IgD-negative memory B cell (primary cell): ENCODE measurements around the gene COL5A3. TPM values are rescaled to one million over a fixed set of nuclear protein-coding genes. Genes with fewer than 3 reads are reported as not detected.
"Not testable (repeated sequence)": the region's sequence is repeated elsewhere in the genome, so short reads cannot be mapped to it uniquely, and the experiment has no call there.

Experiments used
- H3K27ac Mint-ChIP-seq, 3 donors: one replicate each; pipeline ENCODE4 v1.8.0; 2020 to 2022; ENCODE audit warnings: mild to moderate bottlenecking in 3 of 3, mixed read lengths in 3 of 3, moderate library complexity in 1 of 3
- H3K27me3 Mint-ChIP-seq: one replicate; pipeline ENCODE4 v1.8.0; 2021; ENCODE audit warnings: mixed read lengths
- H3K36me3 Mint-ChIP-seq: one replicate; pipeline ENCODE4 v1.8.0; 2020; ENCODE audit warnings: mild to moderate bottlenecking, mixed read lengths
- H3K4me1 Mint-ChIP-seq, 3 donors: one replicate each; pipeline ENCODE4 v1.8.0; 2020 to 2022; ENCODE audit warnings: mixed read lengths in 3 of 3, mild to moderate bottlenecking in 1 of 3
- H3K4me3 Mint-ChIP-seq, 4 donors: one replicate each; pipeline ENCODE4 v1.8.0; 2020 to 2022; ENCODE audit warnings: mild to moderate bottlenecking in 4 of 4, mixed read lengths in 4 of 4, moderate library complexity in 3 of 4
- H3K9me3 Mint-ChIP-seq, 3 donors: one replicate each; pipeline ENCODE4 v1.8.0; 2020 to 2021; ENCODE audit warnings: mixed read lengths in 3 of 3, mild to moderate bottlenecking in 1 of 3
- polyA plus RNA-seq: library from polyadenylated mRNA; unstranded; fragments of 300-500 nt; fragmentation: Illumina TruSeq; gene quantifications from one replicate; pipeline ENCODE4 v1.2.3, GENCODE V29; 2021

Gene COL5A3
- polyA plus RNA-seq, 1 donor from 2014 or later, result not detected

DNA sequence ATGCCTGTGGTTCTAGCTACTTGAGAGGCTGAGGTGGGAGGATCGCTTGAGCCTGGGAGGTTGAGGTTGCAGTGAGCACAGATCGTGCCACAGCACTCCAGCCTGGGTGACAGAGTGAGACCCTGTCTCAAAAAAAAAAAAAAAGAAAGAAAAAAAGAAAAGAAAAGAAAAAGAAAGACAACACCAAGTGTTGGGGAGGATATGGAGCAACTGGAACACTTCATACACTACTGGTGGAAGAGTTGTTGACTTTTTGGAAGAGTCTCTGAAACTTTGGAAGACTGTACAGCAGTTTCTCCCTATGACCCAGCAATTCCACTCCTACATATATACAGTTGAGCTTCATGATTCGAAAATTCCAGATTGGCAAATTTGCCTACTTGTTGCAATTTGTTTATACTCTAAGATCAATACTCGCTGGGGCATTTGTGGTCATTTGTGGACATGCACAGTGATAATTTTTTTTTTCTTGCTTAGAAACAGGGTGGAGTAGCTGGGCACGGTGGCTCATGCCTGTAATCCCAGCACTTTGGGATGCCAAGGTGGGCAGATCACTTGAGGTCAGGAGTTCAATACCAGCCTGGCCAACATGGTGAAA is 87.4 kb downstream of the COL5A3 start:
- H3K9me3 Mint-ChIP-seq, H3K36me3 Mint-ChIP-seq, H3K27ac Mint-ChIP-seq, H3K4me3 Mint-ChIP-seq, H3K4me1 Mint-ChIP-seq: not testable (repeated sequence)
- H3K27me3 Mint-ChIP-seq, result peaks cover 27% of the 10 kb centered on the region

DNA sequence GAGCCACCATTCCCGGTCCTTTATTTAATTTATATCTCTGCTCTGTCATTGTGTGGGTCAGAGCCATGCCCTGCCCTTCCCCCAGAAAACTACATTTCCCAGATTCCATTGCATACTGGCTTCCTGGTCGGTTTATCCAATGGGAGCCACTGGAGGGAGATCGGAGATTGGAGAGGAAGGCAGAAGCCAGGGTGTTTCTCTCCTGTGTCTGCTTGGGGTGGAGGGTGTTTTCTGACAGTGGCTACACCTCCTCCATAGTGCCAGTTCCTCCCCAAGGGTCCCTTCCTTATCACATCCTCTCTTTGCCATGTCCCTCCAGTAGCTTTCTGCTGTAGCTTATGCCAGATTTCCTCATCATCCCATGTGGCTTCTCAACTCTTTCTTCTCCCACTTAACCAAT is 93.0 kb downstream of the COL5A3 start:
- Mint-ChIP-seq H3K4me1 (peaks cover 0 to 10% (median 7%) of the 10 kb centered on the region in 3 donors), H3K27me3 (peaks cover 43% of the 10 kb centered on the region), H3K27ac (no peak overlapping the region), H3K9me3 (peaks cover 0 to 6% (median 0%) of the 10 kb centered on the region in 3 donors), H3K36me3 (peaks cover 2% of the 10 kb centered on the region), H3K4me3 (peak overlapping the region in 1 of 4 donors; percentile 65)

DNA sequence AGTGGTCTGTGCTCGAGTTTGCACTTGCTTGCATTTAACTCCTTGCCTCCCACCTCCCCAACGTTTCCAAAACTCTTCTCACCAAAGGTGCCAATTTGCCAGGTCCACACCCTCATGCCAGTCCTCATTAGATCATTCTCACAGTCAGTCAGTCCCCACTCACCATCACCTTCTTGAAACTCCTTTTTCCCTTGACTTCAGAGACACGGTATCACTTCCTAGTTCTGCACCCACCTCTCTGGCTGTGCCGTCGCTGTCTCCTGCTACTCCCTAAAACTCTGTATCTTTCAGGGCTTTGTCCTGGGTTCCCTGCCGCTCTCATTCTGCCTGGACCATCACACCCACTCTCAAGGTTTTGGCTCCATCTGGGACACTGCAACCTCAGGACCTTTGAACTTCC is 93.6 kb downstream of the COL5A3 start:
- peaks cover 2% of the 10 kb centered on the region for H3K36me3 Mint-ChIP-seq
- H3K9me3 Mint-ChIP-seq, result peaks cover 0 to 6% (median 0%) of the 10 kb centered on the region in 3 donors
- H3K4me1 Mint-ChIP-seq, result peaks cover 0 to 10% (median 7%) of the 10 kb centered on the region in 3 donors
- H3K4me3 Mint-ChIP-seq, result no peak overlapping the region
- H3K27me3 Mint-ChIP-seq, result peaks cover 43% of the 10 kb centered on the region
- peak overlapping the region in 1 of 3 donors; percentile 24 for H3K27ac Mint-ChIP-seq

DNA sequence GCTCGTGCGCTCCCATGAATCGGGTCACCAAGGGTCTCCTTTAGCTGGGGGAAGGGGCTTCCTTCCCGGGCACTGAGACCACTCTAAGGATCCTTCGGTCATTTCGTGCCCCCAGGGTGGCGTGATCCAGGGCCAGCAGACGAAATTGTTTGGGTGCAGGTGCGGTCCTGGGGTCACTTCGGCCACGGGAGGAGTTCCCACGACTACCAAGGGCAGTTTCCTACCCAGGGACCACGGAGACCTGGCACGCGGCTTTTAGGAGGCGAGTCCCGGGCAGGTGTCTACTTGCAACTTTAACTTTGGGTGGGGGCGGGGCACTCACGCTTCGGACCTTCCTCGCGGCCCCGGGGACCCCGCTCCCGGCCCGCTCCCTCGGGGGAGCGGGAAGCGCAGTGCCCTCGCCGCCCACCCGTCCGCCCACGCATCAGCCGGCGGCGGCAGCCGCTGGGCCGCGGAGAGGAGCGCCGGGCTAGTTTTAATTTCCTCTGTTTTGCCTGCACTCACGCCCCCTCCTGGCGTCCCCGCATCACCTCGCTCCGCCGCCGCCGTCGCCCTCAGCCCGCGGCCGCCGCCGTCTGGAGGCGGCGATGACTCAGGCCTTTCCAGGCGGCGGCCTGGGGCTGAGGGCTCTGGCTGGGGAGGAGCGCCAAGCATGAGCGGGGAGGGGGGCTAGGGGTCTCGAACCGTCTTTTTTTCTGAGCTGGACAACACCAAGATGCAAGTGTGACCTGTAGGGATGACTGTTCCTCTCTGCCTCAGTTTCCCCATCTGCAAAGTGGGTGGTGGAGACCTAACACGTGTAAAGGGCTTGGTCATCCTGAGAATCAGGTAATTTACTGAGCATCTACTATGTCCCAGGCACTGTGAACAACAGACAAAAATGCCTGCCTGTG is 95.7 kb downstream of the COL5A3 start:
- Mint-ChIP-seq H3K9me3 (peaks cover 0 to 6% (median 0%) of the 10 kb centered on the region in 3 donors), H3K36me3 (peaks cover 2% of the 10 kb centered on the region), H3K27ac (no peak overlapping the region), H3K4me1 (peaks cover 0 to 10% (median 7%) of the 10 kb centered on the region in 3 donors), H3K4me3 (peak overlapping the region in 3 of 4 donors; percentile 39 to 88 (median 62)), H3K27me3 (peaks cover 39% of the 10 kb centered on the region)

DNA sequence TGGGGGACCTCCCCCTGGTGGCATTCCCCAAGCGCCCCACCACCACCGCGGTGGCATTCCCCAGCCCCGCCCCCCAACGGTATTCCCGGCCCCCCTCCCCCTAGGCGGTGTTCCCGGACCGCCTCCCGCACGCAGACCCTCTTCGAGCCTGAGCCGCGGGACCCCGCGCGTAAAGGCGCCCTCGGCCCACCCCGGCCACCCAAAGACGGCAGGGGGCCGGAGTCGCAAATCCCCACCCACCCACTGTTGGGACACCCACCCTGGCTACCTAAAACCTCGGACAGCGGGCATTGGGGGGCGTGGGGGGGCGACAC is 96.3 kb downstream of the COL5A3 start:
- Mint-ChIP-seq H3K36me3 (peaks cover 2% of the 10 kb centered on the region), H3K27me3 (peaks cover 40% of the 10 kb centered on the region), H3K4me1 (peaks cover 0 to 10% (median 7%) of the 10 kb centered on the region in 3 donors), H3K4me3 (peak overlapping the region in 2 of 4 donors; percentile 62 to 73), H3K27ac (no peak overlapping the region), H3K9me3 (peaks cover 0 to 6% (median 0%) of the 10 kb centered on the region in 3 donors)

DNA sequence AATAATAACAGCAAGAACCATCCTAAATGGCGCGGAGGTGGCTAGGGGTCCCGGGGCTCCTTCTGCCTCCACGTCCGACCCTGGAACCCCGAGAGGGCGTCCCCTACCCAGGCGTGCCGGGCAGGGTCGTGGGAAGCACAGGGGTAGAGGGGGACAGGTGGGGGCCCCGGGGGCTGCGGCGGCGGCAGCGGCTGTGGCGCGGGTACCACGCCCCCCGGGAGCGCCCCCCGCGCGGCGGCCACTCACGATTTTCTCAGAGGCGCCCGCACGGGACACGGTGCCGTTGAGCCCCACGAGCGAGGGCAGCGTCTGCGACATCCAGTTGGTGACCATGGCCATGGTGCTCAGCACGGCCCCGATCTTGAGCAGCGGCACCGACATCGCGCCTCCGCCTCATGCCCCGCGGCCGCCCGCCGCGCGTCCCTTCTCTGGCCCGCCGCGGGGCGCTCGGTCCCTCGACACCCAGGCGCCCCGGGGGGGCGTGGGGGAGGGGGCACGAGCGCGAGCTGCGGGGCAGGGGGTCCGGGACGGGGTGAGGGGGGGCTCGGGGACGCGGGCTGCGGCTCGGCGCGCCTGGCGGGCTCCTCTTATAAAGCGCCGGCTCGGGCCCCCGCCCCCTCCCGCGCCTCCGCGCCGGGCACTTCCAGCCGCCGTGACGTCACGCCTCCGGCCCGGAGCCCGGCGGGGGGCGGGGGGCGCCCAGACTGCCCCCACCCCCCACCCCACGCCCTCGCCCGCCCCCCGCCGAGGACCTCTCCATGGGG is 96.9 kb downstream of the COL5A3 start:
- H3K4me3 Mint-ChIP-seq, result peak overlapping the region in 2 of 4 donors; percentile 74 to 88
- H3K4me1 Mint-ChIP-seq, result peaks cover 0 to 10% (median 7%) of the 10 kb centered on the region in 3 donors
- H3K9me3 Mint-ChIP-seq, result peaks cover 0 to 6% (median 0%) of the 10 kb centered on the region in 3 donors
- H3K27me3 Mint-ChIP-seq, result peaks cover 39% of the 10 kb centered on the region
- H3K36me3 Mint-ChIP-seq, result peaks cover 2% of the 10 kb centered on the region
- H3K27ac Mint-ChIP-seq, result no peak overlapping the region

DNA sequence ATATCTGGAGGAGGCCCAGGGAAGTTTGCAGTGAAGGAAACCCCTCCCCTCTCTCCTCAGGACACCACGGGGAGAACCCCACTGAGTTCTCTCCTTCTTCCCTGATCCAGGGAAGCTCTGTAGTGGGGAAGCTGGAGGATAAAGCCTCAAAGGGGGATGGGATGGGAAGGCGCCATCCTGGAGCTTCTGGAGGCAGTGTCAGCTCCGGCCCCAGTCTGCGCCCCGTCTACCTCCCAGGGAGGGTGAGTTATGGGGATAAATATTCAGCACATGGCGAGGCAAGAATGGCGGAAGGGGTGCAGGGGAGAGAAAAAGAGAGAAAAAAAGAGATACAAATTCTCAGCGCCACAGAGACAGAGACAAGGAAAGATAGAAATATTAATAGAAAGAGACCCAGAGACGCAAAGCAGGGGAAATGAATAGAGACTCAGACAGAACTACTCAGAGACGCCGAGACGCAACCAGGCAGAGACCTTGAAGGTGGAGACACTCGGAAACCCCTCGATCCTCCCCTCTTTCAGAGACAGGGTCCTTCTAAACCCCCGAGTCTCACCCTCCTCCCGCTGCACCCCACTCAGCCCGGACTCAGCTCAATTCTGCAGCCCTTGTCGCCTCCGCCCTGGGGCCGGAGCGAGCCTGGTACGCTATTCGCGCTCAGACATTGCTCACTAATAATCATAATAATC is 97.6 kb downstream of the COL5A3 start:
- Mint-ChIP-seq H3K9me3 (peaks cover 0 to 6% (median 0%) of the 10 kb centered on the region in 3 donors), H3K27ac (no peak overlapping the region), H3K4me3 (peak overlapping the region in 3 of 4 donors; percentile 58 to 88 (median 74)), H3K4me1 (peaks cover 0 to 9% (median 7%) of the 10 kb centered on the region in 3 donors), H3K27me3 (peaks cover 33% of the 10 kb centered on the region), H3K36me3 (peaks cover 2% of the 10 kb centered on the region)

DNA sequence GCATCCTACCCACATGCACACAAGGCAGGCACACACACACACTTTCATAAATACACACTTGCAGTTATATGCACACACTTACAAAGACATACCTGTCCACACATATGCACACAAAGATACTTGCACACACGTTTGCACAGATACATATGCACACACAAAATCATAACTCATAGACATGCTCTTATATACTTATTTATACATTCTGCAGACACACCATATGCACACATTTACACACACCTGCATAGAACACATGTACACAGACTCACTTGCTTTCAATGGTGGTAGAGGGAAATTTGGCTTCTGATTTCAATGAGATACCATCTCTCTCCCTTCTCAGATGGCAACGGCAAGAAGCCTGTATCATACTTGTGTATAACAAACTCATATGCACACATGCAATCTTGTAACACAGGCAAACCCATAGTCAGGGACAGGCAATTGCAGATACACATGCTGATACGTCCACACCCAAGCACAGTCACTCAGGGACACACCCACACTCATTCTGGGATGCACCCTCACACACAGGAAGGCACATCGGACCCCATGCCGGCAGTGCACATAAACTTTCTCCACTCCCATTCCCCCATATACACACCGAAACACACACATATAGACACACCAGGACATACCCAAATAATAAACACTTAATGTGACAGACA is 98.6 kb downstream of the COL5A3 start:
- Mint-ChIP-seq H3K9me3 (peaks cover 0 to 3% (median 3%) of the 10 kb centered on the region in 3 donors), H3K4me3 (no peak overlapping the region), H3K27ac (no peak overlapping the region), H3K27me3 (peaks cover 25% of the 10 kb centered on the region), H3K4me1 (peaks cover 0 to 7% (median 7%) of the 10 kb centered on the region in 3 donors), H3K36me3 (peaks cover 2% of the 10 kb centered on the region)

DNA sequence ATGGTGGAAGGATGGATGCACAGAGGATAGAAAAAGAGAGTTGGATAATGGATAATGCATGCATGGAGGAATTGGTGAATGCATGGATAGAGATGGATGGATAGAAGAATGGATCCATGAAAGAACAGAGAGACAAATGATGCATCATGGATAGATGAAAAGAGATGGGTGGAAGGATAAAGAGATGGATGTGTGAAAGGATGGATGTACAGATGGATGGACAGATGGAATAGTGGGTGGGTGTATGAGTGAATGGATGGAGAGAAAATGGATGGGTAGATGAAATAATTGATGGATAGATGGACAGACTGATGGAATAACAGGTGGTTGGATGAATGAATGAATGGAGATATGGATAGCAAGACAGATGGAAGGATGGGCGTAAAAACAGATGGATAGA is 99.7 kb downstream of the COL5A3 start:
- Mint-ChIP-seq H3K27me3 (peaks cover 19% of the 10 kb centered on the region), H3K27ac (no peak overlapping the region), H3K9me3 (peaks cover 0 to 4% (median 3%) of the 10 kb centered on the region in 3 donors)

More for the DNA sequence above, 99.7 kb downstream of the COL5A3 start:
- Mint-ChIP-seq H3K4me3 (no peak overlapping the region), H3K4me1 (peaks cover 0 to 7% (median 7%) of the 10 kb centered on the region in 3 donors), H3K36me3 (peaks cover under 1% of the 10 kb centered on the region)

Other genes with a start within 250 kb of the COL5A3 start
- 6.3 TPM for gene ZNF846, start 241.8 kb downstream of the COL5A3 start, polyA plus RNA-seq
- gene FBXL12, start 191.4 kb downstream of the COL5A3 start, polyA plus RNA-seq, result 10.4 TPM
- gene UBL5, start 182.6 kb downstream of the COL5A3 start, polyA plus RNA-seq, result 592 TPM
- 77.4 TPM for gene PIN1, start 175.2 kb downstream of the COL5A3 start, polyA plus RNA-seq
- 0.21 TPM for gene OLFM2, start 74.0 kb downstream of the COL5A3 start, polyA plus RNA-seq
- gene RDH8, start 3.0 kb upstream of the COL5A3 start, polyA plus RNA-seq, result not detected
- 63.2 TPM for gene SHFL, start 75.8 kb upstream of the COL5A3 start, polyA plus RNA-seq
- 1.3 TPM for gene ANGPTL6, start 92.2 kb upstream of the COL5A3 start, polyA plus RNA-seq
- 37.5 TPM for gene PPAN, start 95.9 kb upstream of the COL5A3 start, polyA plus RNA-seq
- gene P2RY11, start 101.2 kb upstream of the COL5A3 start, polyA plus RNA-seq, result 3.3 TPM
- 214 TPM for gene EIF3G, start 109.4 kb upstream of the COL5A3 start, polyA plus RNA-seq
- gene DNMT1, start 184.4 kb upstream of the COL5A3 start, polyA plus RNA-seq, result 74.6 TPM
- gene S1PR2, start 220.8 kb upstream of the COL5A3 start, polyA plus RNA-seq, result 0.20 TPM
- gene MRPL4, start 241.7 kb upstream of the COL5A3 start, polyA plus RNA-seq, result 48.8 TPM